Measurements from ENCODE around the gene SKAP2. TPM values are rescaled to one million over a fixed set of nuclear protein-coding genes. Genes with fewer than 3 reads are reported as not detected.

SKAP2 gene
- total and polyA plus RNA-seq, 2 of the 4 experiments (the other 2 are of a cell fraction) = 5.7 to 7.4 TPM

- no TSS peak for BruUV-seq (replicated peaks)
- H3K27me3 ChIP-seq (ENCODE audit: control insufficient read depth, insufficient read depth, low read length) = no peaks in the 10 kb centered on the region
- intact Hi-C loops (cut with micrococcal nuclease) = no loop called here
- dilution Hi-C loops (cut with HindIII; ENCODE audit: low sequenced_read_pairs, unreplicated experiment) = no loop called here
- H2BK120ac ChIP-seq (ENCODE audit: low read depth, low read length) = no peak overlapping the region
- no peak overlapping the region for H3K27ac ChIP-seq (ENCODE audit: insufficient read depth, low read length)
- H2BK5ac ChIP-seq (ENCODE audit: low read depth, low read length, poor library complexity, severe bottlenecking) = no peak overlapping the region
- no peak overlapping the region for H3K4ac ChIP-seq (ENCODE audit: low read depth, low read length)
- no peak overlapping the region for H2BK15ac ChIP-seq (ENCODE audit: low read depth, low read length)
- H2AK9ac ChIP-seq (replicated peaks; ENCODE audit: low read depth, low read length, poor library complexity) = no peak overlapping the region
- CTCF ChIA-PET = no interaction called here
- H3K4me2 ChIP-seq (ENCODE audit: low read depth, low read length) = no peak overlapping the region
- no peaks in the 10 kb centered on the region for H3K9me3 ChIP-seq (ENCODE audit: control insufficient read depth, insufficient read depth, low read length)
- WGBS, 2 experiments (ENCODE audit: extremely low coverage in 2 of 2, insufficient read length in 1 of 2) = no CpG with 5 or more reads among the region's 7 CpGs
- H3K9me1 ChIP-seq (ENCODE audit: insufficient read depth, low read length) = peaks cover 5% of the 10 kb centered on the region; the same call in 1 of the 2 replicates
- no peak overlapping the region for H3K14ac ChIP-seq (replicated peaks; ENCODE audit: low read depth, low read length)
- POLR2A ChIA-PET (ENCODE audit: unreplicated experiment) = no interaction called here
- no peak overlapping the region for H2AFZ ChIP-seq (replicated peaks; ENCODE audit: low read length, poor library complexity)
- no peak overlapping the region for H4K5ac ChIP-seq (ENCODE audit: low read depth, low read length)
- peak; percentile 6 for DNase-seq
- no peak overlapping the region for H4K8ac ChIP-seq (ENCODE audit: low read depth in 2 of 2, low read length in 2 of 2)
- no peaks in the 10 kb centered on the region for H3K36me3 ChIP-seq (ENCODE audit: control insufficient read depth, insufficient read depth, low read length)
- H3K4me1 ChIP-seq (ENCODE audit: control insufficient read depth, insufficient read depth, low read length) = no peaks in the 10 kb centered on the region
- in situ Hi-C loops (cut with MboI; ENCODE audit: low sequenced_read_pairs) = no loop called here
- H3K56ac ChIP-seq (ENCODE audit: extremely low read depth, insufficient read depth, low read length) = no peak overlapping the region
- no peak overlapping the region for H3K4me3 ChIP-seq (ENCODE audit: insufficient read depth, low read depth, low read length)
- H3K9ac ChIP-seq (ENCODE audit: low read depth, low read length) = no peak overlapping the region
- H3K23ac ChIP-seq (ENCODE audit: low read depth, low read length) = no peak overlapping the region
- TF ChIP-seq MXI1 (IDR thresholded peaks at IDR 0.05; ENCODE audit: borderline replicate concordance, low read depth, low read length) (no peak), RCOR1 (IDR thresholded peaks at IDR 0.05; ENCODE audit: insufficient replicate concordance, low read length) (no peak), USF2 (IDR thresholded peaks at IDR 0.05; ENCODE audit: low read depth, low read length) (no peak), ELK1 (IDR thresholded peaks at IDR 0.05; ENCODE audit: borderline replicate concordance, low read depth, low read length) (no peak), CTCF (conservative IDR thresholded peaks at IDR 0.05; ENCODE audit: low read depth, low read length) (no peak), RFX5 (IDR thresholded peaks at IDR 0.05; ENCODE audit: low read depth, low read length) (no peak), MAFK (IDR thresholded peaks at IDR 0.05; ENCODE audit: low read depth, low read length) (no peak)
- H2BK20ac ChIP-seq (ENCODE audit: low read depth, low read length) = no peak overlapping the region
- H2AK5ac ChIP-seq (ENCODE audit: low read depth, low read length) = no peak overlapping the region
- no peak for ATAC-seq (ENCODE audit: low read depth)
- no peaks in the 10 kb centered on the region for H4K20me1 ChIP-seq (ENCODE audit: insufficient read depth, low read length)
- H3K18ac ChIP-seq (ENCODE audit: low read depth, low read length) = no peak overlapping the region
- H4K91ac ChIP-seq (ENCODE audit: insufficient read depth, low read depth, low read length) = no peak overlapping the region
- no peaks in the 10 kb centered on the region for H3K79me1 ChIP-seq (ENCODE audit: low read depth in 1 of 2, low read length in 2 of 2)
These were observed 217.9 kb downstream of the SKAP2 start for GRCh38 chr7:26646336-26647048.
